ENCODE data around the gene AQP1. TPM values are rescaled to one million over a fixed set of nuclear protein-coding genes. Genes with fewer than 3 reads are reported as not detected.

The AQP1 gene
- total RNA-seq, 1 donor from 2014 or later: 1,132 TPM

- no peaks in the 10 kb centered on the region for H3K27me3 ChIP-seq
- H3K4me3 ChIP-seq: no peak overlapping the region
- no peak for ATAC-seq
- no peak overlapping the region for H3K27ac ChIP-seq
- no peaks in the 10 kb centered on the region for H3K4me1 ChIP-seq
- H3K36me3 ChIP-seq: no peaks in the 10 kb centered on the region
- no peaks in the 10 kb centered on the region for H3K9me3 ChIP-seq
- intact Hi-C loops (cut with DNase I): no loop called here
- no peak for DNase-seq
- no peak for TF ChIP-seq CTCF (IDR thresholded peaks at IDR 0.05)
Measured at GRCh38 chr7:30956704-30957103, 45.1 kb downstream of the AQP1 start.

GRCh38 chr7:30963842-30964241 lies 52.2 kb downstream of the AQP1 start, which contains the start of gene GHRHR:
Gene GHRHR (plus strand): TSS chr7:30963953. CDS start chr7:30964069, 116 bp downstream.
- H3K4me3 ChIP-seq: no peak within 1 kb of the TSS
- H3K9me3 ChIP-seq: no peaks in the 10 kb centered on the region
- no peak for ATAC-seq
- H3K27ac ChIP-seq: no peak within 1 kb of the TSS
- no peaks in the 10 kb centered on the region for H3K4me1 ChIP-seq
- no peaks in the 10 kb centered on the region for H3K27me3 ChIP-seq
- DNase-seq: no peak
- intact Hi-C loops (cut with DNase I): no loop called here
- no peak for TF ChIP-seq CTCF (IDR thresholded peaks at IDR 0.05)
- no peaks in the 10 kb centered on the region for H3K36me3 ChIP-seq

- Histone ChIP-seq H3K9me3 (no peaks in the 10 kb centered on the region), H3K36me3 (no peaks in the 10 kb centered on the region), H3K27me3 (no peaks in the 10 kb centered on the region), H3K4me3 (no peak overlapping the region), H3K4me1 (no peaks in the 10 kb centered on the region), H3K27ac (no peak overlapping the region)
- no peak for TF ChIP-seq CTCF (IDR thresholded peaks at IDR 0.05)
- no peak for DNase-seq
- intact Hi-C loops (cut with DNase I): no loop called here
- ATAC-seq: no peak
Measured at GRCh38 chr7:30965372-30965771, 53.7 kb downstream of the AQP1 start.

- Histone ChIP-seq H3K4me1 (no peaks in the 10 kb centered on the region), H3K36me3 (no peaks in the 10 kb centered on the region), H3K27me3 (no peaks in the 10 kb centered on the region), H3K27ac (no peak overlapping the region), H3K4me3 (no peak overlapping the region), H3K9me3 (no peaks in the 10 kb centered on the region)
- DNase-seq (no peak), ATAC-seq (no peak)
- intact Hi-C loops (cut with DNase I): no loop called here
- TF ChIP-seq CTCF (IDR thresholded peaks at IDR 0.05): no peak
Measured at GRCh38 chr7:30965883-30966282, 54.2 kb downstream of the AQP1 start.

- Histone ChIP-seq H3K27me3 (no peaks in the 10 kb centered on the region), H3K4me3 (no peak overlapping the region), H3K4me1 (no peaks in the 10 kb centered on the region), H3K27ac (no peak overlapping the region), H3K9me3 (no peaks in the 10 kb centered on the region), H3K36me3 (no peaks in the 10 kb centered on the region)
- TF ChIP-seq CTCF (IDR thresholded peaks at IDR 0.05): no peak
- ATAC-seq: no peak
- intact Hi-C loops (cut with DNase I): no loop called here
- DNase-seq: no peak
Measured at GRCh38 chr7:30968294-30968693, 56.6 kb downstream of the AQP1 start.

Measured in upper lobe of right lung (tissue), 1 donor.